Measurements from ENCODE around the gene MBP. TPM values are rescaled to one million over a fixed set of nuclear protein-coding genes. Genes with fewer than 3 reads are reported as not detected.
A peak's percentile ranks its signal among the peaks of the same experiment; 100 is the strongest.

The MBP gene
- total and polyA plus RNA-seq, 4 donors = 619 to 2,945 (median 1,632) TPM

- 87% methylated on average over 11 of the region's 11 CpGs for WGBS (ENCODE audit: insufficient coverage)
- no peak for DNase-seq (ENCODE audit: low read depth in 4 of 6, low spot score in 6 of 6)
- Histone ChIP-seq H3K27me3 (ENCODE audit: control insufficient read depth, insufficient read depth, low read length) (peaks cover 4% of the 10 kb centered on the region), H3K9me3 (ENCODE audit: control insufficient read depth, insufficient read depth, low read length) (no peaks in the 10 kb centered on the region), H3K36me3 (ENCODE audit: control insufficient read depth, insufficient read depth, low read length) (peaks cover 4% of the 10 kb centered on the region), H3K4me3 (ENCODE audit: low read depth, low read length) (no peak overlapping the region), H3K27ac (ENCODE audit: low read depth, low read length) (no peak overlapping the region), H3K4me1 (ENCODE audit: control insufficient read depth, insufficient read depth, low read length) (peaks cover 29% of the 10 kb centered on the region)
These were observed 28.5 kb downstream of the MBP start for GRCh38 chr18:77103991-77104531.

GRCh38 chr18:77103187-77103850, 29.3 kb downstream of the MBP start:
- WGBS (ENCODE audit: insufficient coverage) = 93% methylated on average over 4 of the region's 14 CpGs
- Histone ChIP-seq H3K27ac (ENCODE audit: low read depth, low read length) (peak overlapping the region; percentile 49), H3K9me3 (ENCODE audit: control insufficient read depth, insufficient read depth, low read length) (no peaks in the 10 kb centered on the region), H3K4me3 (ENCODE audit: low read depth, low read length) (no peak overlapping the region), H3K4me1 (ENCODE audit: control insufficient read depth, insufficient read depth, low read length) (peaks cover 32% of the 10 kb centered on the region), H3K27me3 (ENCODE audit: control insufficient read depth, insufficient read depth, low read length) (peaks cover 4% of the 10 kb centered on the region), H3K36me3 (ENCODE audit: control insufficient read depth, insufficient read depth, low read length) (peaks cover 4% of the 10 kb centered on the region)
- DNase-seq (ENCODE audit: low read depth in 4 of 6, low spot score in 6 of 6) = no peak

- no peak for DNase-seq (ENCODE audit: low read depth in 4 of 6, low spot score in 6 of 6)
- Histone ChIP-seq H3K4me3 (ENCODE audit: low read depth, low read length) (no peak overlapping the region), H3K9me3 (ENCODE audit: control insufficient read depth, insufficient read depth, low read length) (no peaks in the 10 kb centered on the region), H3K27me3 (ENCODE audit: control insufficient read depth, insufficient read depth, low read length) (peaks cover 4% of the 10 kb centered on the region), H3K4me1 (ENCODE audit: control insufficient read depth, insufficient read depth, low read length) (peaks cover 34% of the 10 kb centered on the region), H3K27ac (ENCODE audit: low read depth, low read length) (peak overlapping the region; percentile 65), H3K36me3 (ENCODE audit: control insufficient read depth, insufficient read depth, low read length) (peaks cover 4% of the 10 kb centered on the region)
- WGBS (ENCODE audit: insufficient coverage) = no CpG with 5 or more reads among the region's 3 CpGs
These were observed 30.1 kb downstream of the MBP start for GRCh38 chr18:77102259-77103040.

- Histone ChIP-seq H3K9me3 (ENCODE audit: control insufficient read depth, insufficient read depth, low read length) (no peaks in the 10 kb centered on the region), H3K36me3 (ENCODE audit: control insufficient read depth, insufficient read depth, low read length) (peaks cover 4% of the 10 kb centered on the region), H3K27me3 (ENCODE audit: control insufficient read depth, insufficient read depth, low read length) (peaks cover 7% of the 10 kb centered on the region), H3K4me1 (ENCODE audit: control insufficient read depth, insufficient read depth, low read length) (peaks cover 37% of the 10 kb centered on the region), H3K27ac (ENCODE audit: low read depth, low read length) (peak overlapping the region; percentile 65), H3K4me3 (ENCODE audit: low read depth, low read length) (no peak overlapping the region)
- no peak for DNase-seq (ENCODE audit: low read depth in 4 of 6, low spot score in 6 of 6)
- WGBS (ENCODE audit: insufficient coverage) = 60% methylated on average over 11 of the region's 16 CpGs
These were observed 30.9 kb downstream of the MBP start for GRCh38 chr18:77101410-77102258.

GRCh38 chr18:77100751-77101355, 31.7 kb downstream of the MBP start:
- no peak for DNase-seq (ENCODE audit: low read depth in 4 of 6, low spot score in 6 of 6)
- no peak overlapping the region for H3K4me3 ChIP-seq (ENCODE audit: low read depth, low read length)
- WGBS (ENCODE audit: insufficient coverage) = 64% methylated on average over 4 of the region's 8 CpGs
- H3K36me3 ChIP-seq (ENCODE audit: control insufficient read depth, insufficient read depth, low read length) = peaks cover 4% of the 10 kb centered on the region
- H3K9me3 ChIP-seq (ENCODE audit: control insufficient read depth, insufficient read depth, low read length) = no peaks in the 10 kb centered on the region
- H3K4me1 ChIP-seq (ENCODE audit: control insufficient read depth, insufficient read depth, low read length) = peaks cover 37% of the 10 kb centered on the region
- peaks cover 7% of the 10 kb centered on the region for H3K27me3 ChIP-seq (ENCODE audit: control insufficient read depth, insufficient read depth, low read length)
- H3K27ac ChIP-seq (ENCODE audit: low read depth, low read length) = no peak overlapping the region

GRCh38 chr18:77099485-77100370, 32.9 kb downstream of the MBP start:
- no peak for DNase-seq (ENCODE audit: low read depth in 4 of 6, low spot score in 6 of 6)
- Histone ChIP-seq H3K36me3 (ENCODE audit: control insufficient read depth, insufficient read depth, low read length) (peaks cover 4% of the 10 kb centered on the region), H3K4me1 (ENCODE audit: control insufficient read depth, insufficient read depth, low read length) (peaks cover 37% of the 10 kb centered on the region), H3K4me3 (ENCODE audit: low read depth, low read length) (no peak overlapping the region), H3K27me3 (ENCODE audit: control insufficient read depth, insufficient read depth, low read length) (peaks cover 7% of the 10 kb centered on the region), H3K9me3 (ENCODE audit: control insufficient read depth, insufficient read depth, low read length) (no peaks in the 10 kb centered on the region), H3K27ac (ENCODE audit: low read depth, low read length) (no peak overlapping the region)
- WGBS (ENCODE audit: insufficient coverage) = 83% methylated on average over 20 of the region's 21 CpGs

- Histone ChIP-seq H3K4me1 (ENCODE audit: control insufficient read depth, insufficient read depth, low read length) (peaks cover 37% of the 10 kb centered on the region), H3K36me3 (ENCODE audit: control insufficient read depth, insufficient read depth, low read length) (peaks cover 4% of the 10 kb centered on the region), H3K27ac (ENCODE audit: low read depth, low read length) (no peak overlapping the region), H3K4me3 (ENCODE audit: low read depth, low read length) (no peak overlapping the region), H3K27me3 (ENCODE audit: control insufficient read depth, insufficient read depth, low read length) (peaks cover 7% of the 10 kb centered on the region), H3K9me3 (ENCODE audit: control insufficient read depth, insufficient read depth, low read length) (no peaks in the 10 kb centered on the region)
- no peak for DNase-seq (ENCODE audit: low read depth in 4 of 6, low spot score in 6 of 6)
- 24% methylated on average over 15 of the region's 17 CpGs for WGBS (ENCODE audit: insufficient coverage)
These were observed 33.9 kb downstream of the MBP start for GRCh38 chr18:77098538-77099174.

GRCh38 chr18:77098029-77098428, 34.6 kb downstream of the MBP start:
- Histone ChIP-seq H3K9me3 (ENCODE audit: control insufficient read depth, insufficient read depth, low read length) (no peaks in the 10 kb centered on the region), H3K4me3 (ENCODE audit: low read depth, low read length) (no peak overlapping the region), H3K27me3 (ENCODE audit: control insufficient read depth, insufficient read depth, low read length) (peaks cover 7% of the 10 kb centered on the region), H3K36me3 (ENCODE audit: control insufficient read depth, insufficient read depth, low read length) (peaks cover 4% of the 10 kb centered on the region), H3K4me1 (ENCODE audit: control insufficient read depth, insufficient read depth, low read length) (peaks cover 37% of the 10 kb centered on the region), H3K27ac (ENCODE audit: low read depth, low read length) (peak overlapping the region; percentile 37)
- no peak for DNase-seq (ENCODE audit: low read depth in 4 of 6, low spot score in 6 of 6)
- WGBS (ENCODE audit: insufficient coverage) = no CpG with 5 or more reads among the region's 2 CpGs
